HK-2 (cell line): ENCODE measurements around the gene METTL22.
"Not testable (repeated sequence)": the region's sequence is repeated elsewhere in the genome, so short reads cannot be mapped to it uniquely, and the experiment has no call there.

Source experiments
- DNase-seq: peaks from one replicate; pipeline ENCODE4 v3.0.0-alpha.2; 2018; ENCODE audit not compliant: unreplicated experiment

METTL22 gene

DNA sequence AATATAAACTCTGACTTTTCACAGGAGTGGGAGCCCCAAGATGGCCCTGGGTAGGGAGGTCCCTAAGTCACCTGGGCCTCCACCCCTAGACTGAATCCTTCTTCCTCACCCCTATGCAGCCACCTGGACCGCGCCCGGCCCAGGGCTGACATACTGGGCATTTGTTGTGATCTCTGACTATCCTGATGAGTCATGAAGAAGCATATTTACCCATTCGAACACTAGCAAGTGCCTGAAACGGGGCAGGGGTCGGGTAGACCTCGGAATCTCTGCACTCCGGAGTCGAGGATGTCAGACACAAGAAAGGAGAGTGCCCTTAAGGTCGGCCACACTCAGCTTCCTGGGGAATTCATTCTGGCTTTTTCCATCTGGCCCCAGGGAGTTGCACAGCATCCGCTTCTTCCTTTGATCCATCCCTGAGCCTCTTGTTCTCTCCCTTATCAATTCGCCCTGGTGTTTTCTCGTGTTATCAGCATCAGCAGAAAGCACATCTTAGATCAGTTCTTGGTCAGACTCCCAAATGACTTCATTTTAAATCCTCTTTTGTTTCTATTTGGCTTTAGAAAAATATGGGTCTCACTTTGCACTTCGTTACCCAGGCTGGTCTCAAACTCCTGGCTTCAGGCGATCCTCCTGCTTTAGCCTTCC is 10.4 kb downstream of the METTL22 start:
- no peak for DNase-seq

DNA sequence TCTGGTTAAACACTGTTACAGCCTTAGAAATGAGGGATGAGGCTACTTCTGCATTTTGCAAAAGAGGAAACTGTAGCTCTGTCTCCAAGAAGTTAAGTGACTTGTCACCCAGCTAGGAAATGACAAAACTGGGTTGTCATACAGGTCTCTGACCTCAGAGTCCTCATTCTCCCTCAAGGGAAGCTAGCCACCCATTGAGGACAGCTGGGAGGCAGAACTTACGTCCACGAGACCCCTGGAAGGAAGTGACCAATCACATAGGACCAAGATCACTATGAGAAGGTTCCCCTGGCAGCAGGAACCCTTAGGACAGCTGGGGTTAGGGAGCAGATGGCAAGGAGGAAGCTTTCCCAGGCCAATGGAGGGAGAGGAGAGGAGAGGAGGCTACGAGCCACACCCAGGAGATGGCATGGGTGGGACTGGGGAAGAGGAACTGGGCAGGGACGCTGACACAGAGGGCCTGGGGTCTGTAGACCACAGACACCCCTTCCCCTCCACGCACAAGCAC is 11.2 kb downstream of the METTL22 start:
- DNase-seq = no peak

DNA sequence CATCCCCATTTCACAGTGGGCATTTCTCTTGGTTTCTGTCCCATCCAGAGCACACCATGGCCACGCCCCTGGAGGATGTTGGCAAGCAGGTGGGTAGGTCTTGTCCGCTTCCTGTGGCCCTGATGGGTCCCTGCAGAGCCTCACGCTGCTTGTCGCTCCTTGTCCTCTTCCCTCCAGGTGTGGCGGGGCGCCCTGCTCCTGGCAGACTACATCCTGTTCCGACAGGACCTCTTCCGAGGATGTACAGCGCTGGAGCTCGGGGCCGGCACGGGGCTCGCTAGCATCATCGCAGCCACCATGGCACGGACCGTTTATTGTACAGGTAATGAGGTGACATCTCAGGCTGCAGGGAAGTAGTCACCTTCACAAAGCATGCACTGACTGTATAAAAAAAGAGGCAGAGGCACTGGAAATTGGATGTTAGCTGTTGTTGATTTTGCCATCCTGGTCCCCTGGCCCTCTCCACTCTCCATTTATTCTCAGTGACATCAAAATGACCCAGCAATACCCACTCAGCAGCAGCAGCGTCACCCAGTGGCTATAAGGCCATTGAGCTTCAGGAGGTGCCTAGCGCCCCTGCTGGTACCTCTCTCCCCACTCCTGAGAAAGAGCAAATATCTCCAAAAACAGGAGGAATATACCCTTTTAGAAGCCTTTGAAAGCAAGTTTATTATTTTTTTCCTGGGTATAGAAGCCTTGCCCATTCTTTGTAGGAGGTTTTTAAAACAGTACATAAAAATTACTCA is 13.7 kb downstream of the METTL22 start:
- DNase-seq = no peak

DNA sequence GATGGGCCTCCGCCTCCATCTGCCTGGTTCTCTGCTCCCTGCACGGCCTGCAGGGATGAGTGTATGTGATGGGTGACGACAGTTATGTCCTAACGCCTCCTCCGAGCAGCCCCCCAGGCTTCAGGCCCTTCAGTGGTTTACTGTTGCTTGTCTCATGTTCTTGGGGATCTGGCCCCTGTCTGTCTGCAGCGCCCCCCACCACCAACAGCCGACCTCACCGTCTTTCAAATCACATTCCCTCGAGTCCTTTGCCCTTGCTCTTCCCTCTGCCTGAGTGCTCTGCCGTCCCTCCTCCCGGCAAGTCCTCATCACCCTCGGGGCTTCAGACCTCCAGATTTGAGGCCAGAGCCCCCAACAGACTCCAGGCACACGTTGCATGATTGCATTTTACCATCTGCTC is 18.2 kb downstream of the METTL22 start:
- DNase-seq = no peak

DNA sequence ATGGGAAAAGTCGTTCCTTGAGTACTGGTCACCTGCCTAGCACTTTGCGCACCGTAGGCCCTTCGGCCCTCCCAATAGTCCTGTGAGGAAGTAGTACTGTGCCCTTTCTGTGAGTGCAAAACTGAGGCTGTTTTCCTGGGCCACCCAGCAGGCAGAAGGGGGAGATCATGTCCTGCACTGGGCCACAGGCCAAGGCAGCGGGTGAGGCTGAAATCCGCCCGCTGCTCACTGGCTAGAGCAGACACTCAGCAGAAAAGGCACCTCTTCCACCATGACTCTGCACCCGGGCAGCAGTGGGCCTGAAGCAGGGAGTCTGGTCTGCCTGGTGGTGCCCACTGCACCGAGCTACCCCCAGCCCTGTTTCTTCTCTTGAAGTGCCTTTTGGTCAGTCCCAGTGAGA is 20.2 kb downstream of the METTL22 start:
- DNase-seq = no peak

DNA sequence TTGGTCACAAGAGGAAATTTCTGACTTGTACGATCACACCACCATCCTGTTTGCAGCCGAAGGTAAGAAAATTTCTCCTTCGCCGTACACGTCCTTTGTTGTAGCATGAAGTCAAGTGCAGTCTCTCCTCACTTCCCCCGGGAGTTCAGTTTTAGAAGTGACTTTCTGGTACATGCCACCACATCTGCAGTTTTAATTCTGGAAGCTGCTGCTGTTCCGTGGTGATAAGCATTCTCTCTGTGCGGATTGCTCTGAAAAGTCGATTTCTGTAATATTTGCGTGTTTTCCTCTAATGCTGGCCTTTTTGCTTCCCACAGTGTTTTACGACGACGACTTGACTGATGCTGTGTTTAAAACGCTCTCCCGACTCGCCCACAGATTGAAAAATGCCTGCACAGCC is 20.6 kb downstream of the METTL22 start:
- DNase-seq = no peak

DNA sequence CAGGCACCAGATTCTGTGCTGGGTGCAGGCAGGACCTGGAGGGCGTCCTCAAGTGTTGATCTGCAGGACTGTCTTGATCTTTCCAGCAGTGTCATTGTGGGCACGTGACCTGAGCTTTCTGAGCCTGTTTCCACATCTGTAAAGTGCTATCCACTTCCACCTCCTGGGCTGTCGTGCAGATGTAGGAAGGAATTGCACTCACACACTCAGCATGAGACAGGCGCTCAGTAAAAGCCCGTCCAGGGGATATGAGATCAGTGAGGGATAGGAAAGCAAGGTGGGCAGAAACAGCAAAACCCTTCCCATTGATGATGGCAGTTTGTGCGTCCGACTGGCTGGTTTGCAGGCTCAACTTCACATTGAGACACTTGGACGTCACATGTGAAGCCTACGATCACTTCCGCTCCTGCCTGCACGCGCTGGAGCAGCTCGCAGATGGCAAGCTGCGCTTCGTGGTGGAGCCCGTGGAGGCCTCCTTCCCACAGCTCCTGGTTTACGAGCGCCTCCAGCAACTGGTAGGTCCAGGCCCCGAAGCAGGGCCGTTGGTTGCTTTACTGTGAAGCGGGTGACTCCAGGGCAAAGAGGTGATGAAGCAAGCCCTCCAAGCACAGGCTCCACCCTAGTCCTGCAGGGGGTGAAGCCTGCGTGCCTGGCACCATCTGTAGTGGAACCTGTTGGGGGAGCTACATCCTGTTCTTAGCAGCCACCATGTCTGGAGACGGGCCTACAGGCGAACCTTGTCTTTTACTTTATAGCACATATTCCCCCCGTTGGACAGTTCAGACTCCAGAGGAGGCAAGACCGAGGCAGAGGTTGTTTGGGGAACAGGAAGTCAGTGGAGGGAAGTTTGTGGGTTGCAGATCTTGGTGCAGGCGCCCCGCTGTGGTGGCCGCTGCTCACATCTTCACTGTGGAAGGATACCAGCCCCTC is 23.0 kb downstream of the METTL22 start:
- DNase-seq = no peak

DNA sequence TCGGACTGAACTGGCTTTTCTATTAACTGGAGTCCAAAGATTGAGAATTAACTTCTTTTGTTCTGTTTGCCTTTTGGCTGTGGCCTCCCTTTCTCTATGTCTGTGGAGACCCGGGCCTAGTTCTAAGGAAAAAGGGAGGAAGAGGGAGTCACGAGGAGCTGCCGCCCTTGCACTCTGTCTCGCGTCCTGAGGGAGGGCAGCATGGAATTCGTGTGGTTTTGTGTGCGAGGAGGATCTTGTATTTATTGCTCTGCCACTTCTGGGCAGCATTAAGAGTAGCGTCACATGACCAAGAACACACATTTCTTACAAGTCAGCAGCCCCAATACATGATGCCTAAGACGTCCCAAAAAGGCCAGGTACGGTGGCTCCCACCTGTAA is 23.6 kb downstream of the METTL22 start:
- DNase-seq = no peak

DNA sequence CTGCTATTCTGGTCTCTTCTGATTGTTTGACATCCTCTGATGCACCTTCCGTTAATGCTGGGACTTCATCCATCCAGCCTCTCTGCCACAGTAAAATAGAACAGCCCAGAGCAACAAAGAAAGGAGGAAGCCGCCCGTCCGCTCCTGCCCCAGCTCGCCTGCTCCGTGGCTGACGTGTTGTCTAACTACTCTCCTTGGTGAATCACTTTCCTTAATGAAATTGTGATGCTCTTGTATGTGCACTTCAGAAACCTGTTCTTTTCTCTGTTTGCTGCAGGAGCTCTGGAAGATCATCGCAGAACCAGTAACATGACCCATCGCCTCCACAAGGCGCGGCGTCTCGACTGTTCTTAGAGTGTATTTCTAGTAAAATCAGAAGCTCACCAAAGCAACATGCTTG is 24.3 kb downstream of the METTL22 start:
- no peak for DNase-seq

DNA sequence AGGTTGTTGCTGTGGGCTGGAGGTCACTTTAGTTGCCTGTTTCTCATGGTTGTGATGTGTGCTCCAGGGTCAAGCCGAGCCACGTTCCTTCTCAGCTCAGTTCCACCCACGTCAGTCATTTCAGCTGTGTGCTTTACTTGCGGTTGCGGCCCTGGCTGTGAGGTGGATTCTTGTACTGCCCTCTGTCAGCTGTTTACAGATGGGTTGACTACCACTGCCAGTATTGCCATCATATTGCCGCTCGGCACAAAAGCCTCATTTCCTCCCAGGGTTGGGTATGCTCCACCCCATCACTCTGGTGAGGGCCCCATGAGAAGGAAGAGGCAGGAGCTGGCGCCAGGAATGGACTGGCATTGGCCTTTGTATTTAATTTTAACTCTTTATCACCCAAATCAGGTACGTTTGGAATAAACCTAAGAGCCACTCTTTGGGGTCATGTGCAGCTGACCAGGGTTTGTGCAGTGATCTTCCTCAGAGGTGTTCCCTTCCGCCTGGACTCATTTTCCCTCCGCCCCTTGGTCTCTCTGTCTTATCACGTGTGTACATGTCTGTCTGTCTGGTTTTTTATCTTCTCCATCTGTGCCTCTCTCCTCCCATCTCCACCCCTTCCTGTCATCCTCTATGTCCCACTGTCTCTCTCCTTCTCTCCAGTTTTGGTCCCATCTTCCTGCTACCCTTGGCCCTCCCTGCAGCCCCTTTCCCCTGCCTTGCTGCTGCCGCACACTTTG is 25.0 kb downstream of the METTL22 start:
- DNase-seq = no peak

DNA sequence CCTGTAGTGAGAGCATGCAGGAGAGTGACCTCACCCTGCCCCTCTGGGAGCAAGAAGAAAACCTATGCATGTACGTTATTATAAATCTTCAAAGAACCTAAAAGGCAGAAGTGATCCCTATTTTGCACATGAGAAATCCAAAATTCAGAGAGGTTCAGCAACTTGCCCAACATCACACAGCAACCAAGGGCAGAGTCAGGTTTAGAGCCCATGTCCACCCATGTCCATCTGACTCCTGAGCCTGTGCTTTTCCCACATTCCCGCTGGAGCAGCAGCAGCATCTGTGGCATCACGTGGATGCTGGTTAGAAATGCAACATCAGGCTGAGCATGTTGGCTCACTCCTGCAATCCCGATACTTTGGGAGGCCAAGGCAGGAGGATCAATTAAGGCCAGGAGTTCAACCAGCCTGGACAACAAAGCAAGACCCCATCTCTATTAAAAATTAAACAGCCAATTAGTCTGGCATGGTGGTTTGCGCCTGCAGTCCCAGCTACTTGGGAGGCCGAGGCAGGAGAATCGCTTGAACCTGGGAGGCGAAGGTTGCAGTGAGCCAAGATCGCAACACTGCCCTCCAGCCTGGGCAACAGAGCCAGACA is 26.3 kb downstream of the METTL22 start:
- no peak for DNase-seq

DNA sequence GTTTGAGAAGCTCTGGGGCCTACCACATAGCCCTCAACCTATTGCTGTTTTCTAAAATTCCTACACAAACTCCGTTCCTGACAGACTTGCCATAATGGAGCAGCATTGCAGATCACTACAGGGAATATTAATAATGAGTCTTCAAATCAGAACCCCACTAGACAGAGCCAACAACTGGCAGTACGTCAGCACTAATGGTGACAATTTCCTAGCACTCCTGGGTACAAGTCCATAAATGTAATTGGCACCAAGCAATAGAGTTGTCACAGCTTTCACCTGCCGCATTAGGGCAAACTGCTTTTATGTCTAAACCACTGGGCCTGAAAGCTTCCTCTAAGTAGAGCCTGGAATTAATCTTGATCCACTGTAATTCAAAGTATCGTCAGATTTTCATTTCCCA is 27.4 kb downstream of the METTL22 start:
- no peak for DNase-seq

DNA sequence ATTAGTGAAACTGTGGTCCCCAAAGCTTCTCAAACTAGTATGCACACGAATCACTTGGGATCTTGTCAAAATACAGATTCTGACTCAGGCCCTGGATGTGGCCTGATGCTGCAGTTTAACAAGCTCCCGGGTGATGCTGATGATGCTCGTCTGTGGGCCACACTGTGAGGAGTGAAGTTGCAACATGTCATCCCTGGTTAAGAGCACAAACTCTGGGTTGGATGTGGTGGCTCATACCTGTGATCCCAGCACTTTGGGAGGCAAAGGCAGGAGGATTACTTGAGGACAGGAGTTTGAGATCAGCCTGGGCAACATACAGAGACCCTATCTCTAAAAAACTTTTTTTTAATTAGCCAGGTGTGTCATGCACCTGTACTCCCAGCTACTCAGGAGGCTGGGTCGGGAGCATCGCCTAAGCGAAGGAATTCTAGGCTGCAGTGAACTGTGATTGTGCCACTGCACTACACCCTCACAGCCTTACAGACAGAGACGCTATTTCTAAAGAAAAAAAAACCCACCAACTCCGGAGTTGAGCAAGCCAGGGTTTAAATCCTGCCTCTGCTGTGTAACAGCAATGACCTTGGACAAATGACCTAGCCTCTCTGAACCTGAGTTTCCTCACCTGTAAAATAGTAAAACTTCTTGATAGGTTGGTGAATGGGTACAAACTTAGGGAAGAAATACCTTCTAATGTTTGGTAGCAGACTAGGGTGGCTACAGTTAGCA is 28.5 kb downstream of the METTL22 start:
- no peak for DNase-seq

DNA sequence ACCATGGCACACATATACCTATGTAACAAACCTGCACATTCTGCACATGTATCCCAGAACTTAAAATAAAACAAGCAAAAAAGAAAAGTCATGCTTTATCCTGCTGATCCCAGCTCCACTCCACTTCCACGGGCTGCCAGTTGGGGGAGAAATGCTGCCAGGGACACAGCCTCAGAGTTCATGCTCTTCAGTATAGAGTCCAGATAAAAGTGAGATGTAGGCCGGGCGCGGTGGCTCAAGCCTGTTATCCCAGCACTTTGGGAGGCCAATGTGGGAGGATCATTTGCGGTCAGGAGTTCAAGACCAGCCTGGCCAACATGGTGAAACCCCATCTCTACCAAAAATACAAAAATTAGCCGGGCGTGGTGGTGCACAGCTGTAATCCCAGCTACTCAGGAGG is 30.5 kb downstream of the METTL22 start:
- not testable (repeated sequence) for DNase-seq

DNA sequence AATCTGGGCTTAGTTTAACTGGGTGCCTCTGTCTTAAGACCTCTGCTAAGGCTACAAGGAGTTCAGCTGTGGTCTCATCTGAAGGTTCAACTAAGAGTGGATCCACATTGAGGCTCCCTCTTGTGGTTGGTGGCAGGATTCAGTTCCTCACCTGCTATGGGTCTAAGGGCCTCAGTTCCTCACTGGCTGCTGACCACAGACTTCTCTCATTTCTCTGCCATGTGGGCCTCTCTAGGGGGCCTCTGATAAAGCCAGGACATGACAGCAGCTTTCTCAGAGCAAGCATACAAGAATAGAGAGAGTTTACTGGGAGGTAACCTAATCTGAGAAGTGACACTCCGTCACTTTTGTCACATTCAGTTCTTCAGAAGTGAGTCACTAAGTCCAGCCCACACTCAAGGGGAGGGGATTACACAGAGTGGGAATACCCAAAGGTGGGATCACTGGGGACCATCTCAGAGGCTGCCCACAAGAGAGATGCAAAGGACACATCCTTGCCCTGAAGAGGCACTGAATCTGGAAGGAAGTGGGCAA is 33.8 kb downstream of the METTL22 start:
- no peak for DNase-seq

DNA sequence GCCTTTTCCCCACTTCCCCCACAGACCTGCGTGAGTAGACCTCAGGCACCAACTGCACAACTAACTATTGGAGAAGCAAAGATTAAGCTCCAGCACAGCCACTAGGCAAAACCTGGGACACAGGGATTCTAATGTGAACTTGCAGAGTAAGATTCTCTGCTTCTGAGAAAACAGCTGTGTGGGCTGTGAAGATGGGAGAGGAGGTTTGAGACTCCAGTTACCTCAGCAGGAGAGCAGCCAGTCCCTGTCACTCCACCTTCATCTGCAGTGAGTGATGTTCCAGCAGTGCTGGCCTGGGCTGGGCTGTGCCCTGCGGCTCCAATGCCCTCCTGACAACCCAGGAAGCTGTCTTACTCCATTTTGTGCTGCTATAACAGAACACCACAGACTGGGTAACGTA is 34.9 kb downstream of the METTL22 start:
- no peak for DNase-seq

DNA sequence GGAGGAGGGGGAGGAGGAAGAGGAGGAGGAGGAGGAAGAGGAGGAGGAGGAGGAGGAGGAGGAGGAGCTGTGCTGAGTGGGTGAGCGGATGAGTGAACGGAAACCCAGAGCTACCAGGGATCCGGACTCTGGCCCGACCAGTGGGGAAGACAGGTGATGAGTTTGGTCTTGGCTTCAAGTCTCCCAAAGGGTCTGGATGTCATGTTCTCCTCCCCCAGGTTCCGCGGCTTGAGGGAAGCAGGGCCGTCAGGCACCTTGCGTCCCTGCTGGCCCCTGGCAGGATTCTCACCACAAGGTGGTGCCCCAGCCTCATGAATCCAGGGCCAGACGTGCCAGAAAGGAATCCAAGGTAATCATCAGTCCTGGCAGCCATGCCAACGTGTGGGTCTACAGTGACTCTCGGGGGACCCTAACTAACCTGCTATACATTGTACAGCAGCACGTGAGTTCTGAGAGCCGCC is 39.4 kb downstream of the METTL22 start:
- peak; percentile 59 for DNase-seq

DNA sequence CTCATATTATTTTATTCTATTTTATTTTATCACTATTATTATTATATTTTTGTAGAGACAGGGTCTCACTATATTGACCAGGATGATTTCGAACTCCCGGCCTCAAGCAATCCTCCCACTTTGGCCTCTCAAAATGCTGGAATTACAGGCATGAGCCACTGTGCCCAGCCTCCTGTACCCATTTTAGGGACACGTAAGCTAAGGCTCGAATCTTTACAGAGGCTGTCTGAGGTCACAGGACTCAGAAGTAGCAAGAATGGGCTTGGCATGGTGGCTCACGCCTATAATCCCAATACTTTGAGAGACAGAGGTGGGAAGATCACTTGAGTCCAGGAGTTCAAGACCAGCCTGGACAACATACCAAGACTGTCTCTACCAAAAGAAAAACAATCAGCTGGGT is 40.2 kb downstream of the METTL22 start:
- DNase-seq = no peak

DNA sequence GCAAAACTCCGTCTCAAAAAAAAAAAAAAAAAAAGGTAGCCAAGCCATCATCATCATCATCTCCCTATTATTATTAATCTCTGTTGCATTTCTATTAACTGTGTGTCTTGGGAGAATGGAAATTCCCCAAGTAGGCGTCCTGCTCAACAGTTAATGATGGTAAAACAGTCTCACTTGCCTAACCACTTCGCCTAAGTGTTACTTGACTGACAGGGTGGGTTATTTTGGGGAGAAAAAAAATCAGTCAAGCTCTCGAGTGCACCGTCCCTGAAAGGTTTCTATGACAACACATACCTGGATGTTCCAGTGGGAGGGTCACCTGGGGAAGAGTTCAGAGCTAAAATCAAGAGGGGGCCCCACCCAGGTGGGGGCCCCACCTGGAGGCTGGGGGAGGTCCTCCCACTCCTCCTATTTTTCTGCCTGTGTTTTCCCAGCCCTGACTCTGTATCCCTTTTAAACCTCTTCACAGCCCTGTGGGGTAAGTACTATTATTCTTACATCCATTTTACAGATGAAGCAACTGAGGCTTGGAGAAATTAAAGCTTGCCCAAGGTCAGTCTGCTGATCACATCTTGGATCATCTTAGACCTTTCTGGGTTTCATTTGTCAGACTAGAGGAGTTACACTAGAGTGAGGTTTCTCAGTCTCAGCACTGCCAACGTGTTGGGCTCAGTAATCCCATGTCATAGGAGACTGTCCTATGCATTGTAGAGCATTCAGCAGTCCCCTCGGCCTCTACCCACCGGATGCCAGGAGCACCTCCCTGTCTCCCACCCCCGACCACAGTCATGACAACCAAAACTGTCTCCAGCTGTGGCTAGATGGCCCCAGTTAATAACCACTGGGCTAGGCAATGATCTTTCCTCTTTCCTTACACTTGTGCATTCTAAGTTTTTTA is 41.9 kb downstream of the METTL22 start:
- no peak for DNase-seq
